GM12878 (cell line): ENCODE results near the gene KLF15. TPM values are rescaled to one million over a fixed set of nuclear protein-coding genes. Genes with fewer than 3 reads are reported as not detected.

Experiments used
- ATAC-seq: fragments of 200-7000 bp; cut with Tn5 transposase; 3 replicates; pipeline ENCODE4 v1.9.1; 2020; ENCODE audit warnings: mild to moderate bottlenecking, moderate library complexity
- BruUV-seq: library from RNA; stranded (reverse); fragments of 400-500 nt; replicated peaks from 2 replicates; lab custom pipeline; 2021; lab: Mats Ljungman, UMichigan
- CTCF ChIA-PET: fragments of 300-600 bp; sonication (Branson Sonifier 250); formaldehyde crosslinking; extraction: SDS; loops from one replicate; lab custom pipeline; 2021; ENCODE audit warnings: inconsistent platforms; lab: Yijun Ruan, JAX
- POLR2A ChIA-PET: fragments of 350-600 bp; formaldehyde crosslinking; extraction: SDS; loops from one replicate; lab custom pipeline; 2021; ENCODE audit warnings: inconsistent platforms; lab: Charles Lee
- RAD21 ChIA-PET: fragments of 300-600 bp; sonication (Branson Sonifier 250); formaldehyde crosslinking; loops from one replicate; lab custom pipeline; 2023; ENCODE audit warnings: antibody characterized with exemption; ENCODE audit not compliant: unreplicated experiment; lab: Charles Lee
- SMC1A ChIA-PET: fragments of 300-600 bp; sonication (Branson Sonifier 250); formaldehyde crosslinking; loops from one replicate; lab custom pipeline; 2023; ENCODE audit not compliant: unreplicated experiment, uncharacterized antibody; lab: Charles Lee
- DNase-seq: peaks from one replicate; pipeline ENCODE4 v3.0.0-alpha.2; 2011; ENCODE audit warnings: low read depth, low spot score
- FAIRE-seq: peaks from 3 replicates; lab custom pipeline; 2011; peaks lifted over from hg19 to GRCh38; lab: Jason Lieb, UNC
- H2AFZ ChIP-seq: 2 replicates; pipeline ENCODE4 v1.6.0; 2011; ENCODE audit warnings: low read depth, low read length, control low read depth; ENCODE audit not compliant: control insufficient read depth
- H3K27ac ChIP-seq: 2 replicates; pipeline ENCODE4 v1.5.1; 2011; ENCODE audit warnings: control low read depth; ENCODE audit not compliant: control insufficient read depth, insufficient read depth
- H3K27me3 ChIP-seq, 2 experiments: replicated peaks in 1 of 2; 2 replicates each; pipeline versions ENCODE4 v1.6.0 to v1.6.1; 2011; ENCODE audit warnings: low read length in 1 of 2; ENCODE audit not compliant: control insufficient read depth in 2 of 2, insufficient read depth in 2 of 2
- H3K36me3 ChIP-seq, 2 experiments: 2 replicates each; pipeline ENCODE4 v1.5.1; 2011; ENCODE audit warnings: low read length in 1 of 2; ENCODE audit not compliant: control insufficient read depth in 2 of 2, insufficient read depth in 2 of 2
- H3K4me1 ChIP-seq: 2 replicates; pipeline ENCODE4 v1.6.1; 2011; ENCODE audit warnings: mild to moderate bottlenecking, low read length, moderate library complexity, mixed read lengths; ENCODE audit not compliant: control insufficient read depth, insufficient read depth
- H3K4me2 ChIP-seq: 2 replicates; pipeline ENCODE4 v1.6.0; 2011; ENCODE audit warnings: control low read depth; ENCODE audit not compliant: control insufficient read depth, insufficient read depth
- H3K4me3 ChIP-seq: fragments of 200-600 bp; sonication (generic); 2 replicates; pipeline ENCODE4 v1.5.1; 2016
- H3K79me2 ChIP-seq: 2 replicates; pipeline ENCODE4 v1.6.0; 2011; ENCODE audit warnings: low read length; ENCODE audit not compliant: control insufficient read depth, insufficient read depth
- H3K9ac ChIP-seq: 2 replicates; pipeline ENCODE4 v1.8.0; 2011; ENCODE audit warnings: low read length, control low read depth, mixed read lengths; ENCODE audit not compliant: control insufficient read depth, insufficient read depth
- H3K9me3 ChIP-seq: replicated peaks from 3 replicates; pipeline ENCODE4 v1.5.1; 2011; ENCODE audit warnings: mild to moderate bottlenecking, low read length; ENCODE audit not compliant: control insufficient read depth, insufficient read depth
- H4K20me1 ChIP-seq: 2 replicates; pipeline ENCODE4 v1.6.0; 2011; ENCODE audit not compliant: control insufficient read depth, insufficient read depth
- BHLHE40 ChIP-seq, 2 experiments: fragments of 450-650 bp in 1 of 2; IDR thresholded peaks; 2 replicates each; pipeline ENCODE4 v1.6.1; 2011 to 2017; ENCODE audit warnings: low read depth in 2 of 2, borderline replicate concordance in 1 of 2, improper control_type of control experiment in 1 of 2, low read length in 1 of 2, mild to moderate bottlenecking in 1 of 2
- BRCA1 ChIP-seq: IDR thresholded peaks from 2 replicates; pipeline ENCODE4 v1.6.1; 2011; ENCODE audit warnings: low read depth, low read length, improper control_type of control experiment
- EZH2 ChIP-seq: IDR thresholded peaks from 2 replicates; pipeline ENCODE4 v1.6.1; 2012; ENCODE audit warnings: low read depth, mild to moderate bottlenecking, control low read depth, inconsistent platforms, low read length, borderline replicate concordance; ENCODE audit not compliant: control insufficient read depth
- FOS ChIP-seq: IDR thresholded peaks from 3 replicates; pipeline ENCODE4 v1.6.1; 2011; ENCODE audit warnings: borderline replicate concordance; ENCODE audit not compliant: insufficient read length; ENCODE audit errors: extremely low read depth
- HDGF ChIP-seq: fragments of 450-650 bp; IDR thresholded peaks from 2 replicates; pipeline ENCODE4 v1.6.1; 2016; ENCODE audit warnings: antibody characterized with exemption
- JUNB ChIP-seq: IDR thresholded peaks from 2 replicates; pipeline ENCODE4 v1.6.1; 2016; ENCODE audit warnings: antibody characterized with exemption, mild to moderate bottlenecking
- LARP7 ChIP-seq: fragments of 450-650 bp; IDR thresholded peaks from 2 replicates; pipeline ENCODE4 v1.6.1; 2017; ENCODE audit warnings: mild to moderate bottlenecking
- NFYA ChIP-seq: IDR thresholded peaks from 2 replicates; pipeline ENCODE4 v1.6.1; 2011; ENCODE audit warnings: low read depth, mild to moderate bottlenecking, low read length, improper control_type of control experiment, borderline replicate concordance
- POU2F2 ChIP-seq: IDR thresholded peaks from 3 replicates; pipeline ENCODE4 v1.6.1; 2011; ENCODE audit warnings: low read depth, mild to moderate bottlenecking, low read length, borderline replicate concordance
- RCOR1 ChIP-seq: conservative IDR thresholded peaks from 2 replicates; pipeline ENCODE4 v1.6.1; 2012; ENCODE audit warnings: low read depth, low read length, improper control_type of control experiment
- RFX5 ChIP-seq: IDR thresholded peaks from 2 replicates; pipeline ENCODE4 v1.6.1; 2011; ENCODE audit warnings: low read depth, low read length, improper control_type of control experiment
- SIN3A ChIP-seq: IDR thresholded peaks from 2 replicates; pipeline ENCODE4 v1.6.1; 2012; ENCODE audit warnings: low read depth, low read length, improper control_type of control experiment
- SREBF1 ChIP-seq: IDR thresholded peaks from 2 replicates; pipeline ENCODE4 v1.6.1; 2012; ENCODE audit warnings: mild to moderate bottlenecking, low read length
- ZNF24 ChIP-seq: fragments of 450-650 bp; IDR thresholded peaks from 2 replicates; pipeline ENCODE4 v1.6.1; 2017; ENCODE audit warnings: antibody characterized with exemption, mild to moderate bottlenecking
- WGBS: methylation state at CpG from one replicate; pipeline ENCODE4 v1.1.6; 2016; ENCODE audit warnings: low lambda C conversion rate; ENCODE audit not compliant: insufficient replicate concordance, insufficient coverage; ENCODE audit errors: missing lambda C conversion rate; 5-methylcytosine and 5-hydroxymethylcytosine counted together
- in situ Hi-C: fragments of 300-500 bp; cut with MboI; formaldehyde crosslinking; loops from 9 replicates; pipeline ENCODE4 v1.14.3; 2018; ENCODE audit warnings: mixed read lengths
- intact Hi-C: fragments of 100-400 bp; cut with micrococcal nuclease; formaldehyde crosslinking; loops from one replicate; pipeline ENCODE4 v1.14.2; 2022; ENCODE audit not compliant: unreplicated experiment
- polyA plus RNA-seq, 11 experiments: library from polyadenylated mRNA; depleted of rRNA in 4 of 11; unstranded in 6 of 11; stranded (reverse) in 5 of 11; fragments of >200 nt; fragmentation: Nextera tagmentation in 4 of 11; fragmentation: Illumina TruSeq in 1 of 11; extraction: Ambion mirVana in 4 of 11; extraction: Trizol in 1 of 11; gene quantifications; 1 replicate in 1 of 11; 2 replicates in 10 of 11; pipeline versions ENCODE4 v1.2.1 to v1.2.3, GENCODE V29; 2011 to 2016; ENCODE audit warnings: inconsistent platforms in 2 of 11, missing spikeins in 2 of 11, low read depth in 1 of 11
- total RNA-seq, 4 experiments: library from RNA; depleted of rRNA in 3 of 4; stranded (reverse); fragments of >200 nt in 3 of 4; fragmentation: Illumina TruSeq in 1 of 4; extraction: Trizol in 1 of 4; gene quantifications; 2 replicates each; pipeline versions ENCODE4 v1.2.1 to v1.2.3, GENCODE V29; 2013 to 2021
- TF ChIP-seq, protein P1 (sequence below): fragments of 450-650 bp; IDR thresholded peaks from 2 replicates; pipeline ENCODE4 v1.6.1; 2017; ENCODE audit warnings: borderline replicate concordance

Gene KLF15
- total and polyA plus RNA-seq, 10 of the 15 experiments (the other 5 are each of a cell fraction or from before 2014, with no cell fraction given), result 0.15 TPM; not detected in 9

GRCh38 chr3:126355251-126355650 lies 2.0 kb downstream of the KLF15 start:
- H2AFZ ChIP-seq, result no peak overlapping the region
- no peaks in the 10 kb centered on the region for H3K9me3 ChIP-seq
- H3K9ac ChIP-seq, result no peak overlapping the region
- no peaks in the 10 kb centered on the region for H3K79me2 ChIP-seq
- CTCF ChIA-PET, result no interaction called here
- no peak overlapping the region for H3K4me2 ChIP-seq
- 0% methylated on average over 3 of the region's 3 CpGs for WGBS
- RAD21 ChIA-PET, result no interaction called here
- no peak for TF ChIP-seq BRCA1
- no peak for TF ChIP-seq ZNF24
- no peak for TF ChIP-seq FOS
- TF ChIP-seq SIN3A, result no peak
- no peak for TF ChIP-seq POU2F2
- TF ChIP-seq, all 136 proteins: peak for 0
- H3K27me3 ChIP-seq, result peaks cover 12 to 23% of the 10 kb centered on the region in 2 experiments
- H3K27ac ChIP-seq, result no peak overlapping the region
- intact Hi-C loops, result no loop called here
- no peaks in the 10 kb centered on the region for H3K4me1 ChIP-seq
- ChIA-PET SMC1A (no interaction called here), POLR2A (no interaction called here)
- no TSS peak for BruUV-seq
- no peaks in the 10 kb centered on the region for H3K36me3 ChIP-seq
- H4K20me1 ChIP-seq, result no peaks in the 10 kb centered on the region
- no peak for DNase-seq
- in situ Hi-C loops, result no loop called here
- FAIRE-seq, result no peak
- H3K4me3 ChIP-seq, result no peak overlapping the region
- no peak for ATAC-seq

GRCh38 chr3:126354776-126355175 lies 2.4 kb downstream of the KLF15 start:
- Histone ChIP-seq H3K36me3 (no peaks in the 10 kb centered on the region), H2AFZ (no peak overlapping the region), H4K20me1 (no peaks in the 10 kb centered on the region), H3K27ac (no peak overlapping the region), H3K4me3 (no peak overlapping the region), H3K79me2 (no peaks in the 10 kb centered on the region), H3K9ac (no peak overlapping the region), H3K9me3 (no peaks in the 10 kb centered on the region), H3K4me2 (no peak overlapping the region), H3K4me1 (no peaks in the 10 kb centered on the region), H3K27me3 (peaks cover 11 to 23% of the 10 kb centered on the region in 2 experiments)
- TF ChIP-seq RCOR1 (no peak), EZH2 (no peak), SREBF1 (no peak), RFX5 (no peak), LARP7 (no peak), JUNB (no peak), NFYA (no peak), HDGF (no peak), BHLHE40 (IDR thresholded peaks at IDR 0.05; ENCODE audit: borderline replicate concordance in 1 of 2, low read depth in 2 of 2, low read length in 1 of 2) (no peak)
- TF ChIP-seq, protein P1, sequence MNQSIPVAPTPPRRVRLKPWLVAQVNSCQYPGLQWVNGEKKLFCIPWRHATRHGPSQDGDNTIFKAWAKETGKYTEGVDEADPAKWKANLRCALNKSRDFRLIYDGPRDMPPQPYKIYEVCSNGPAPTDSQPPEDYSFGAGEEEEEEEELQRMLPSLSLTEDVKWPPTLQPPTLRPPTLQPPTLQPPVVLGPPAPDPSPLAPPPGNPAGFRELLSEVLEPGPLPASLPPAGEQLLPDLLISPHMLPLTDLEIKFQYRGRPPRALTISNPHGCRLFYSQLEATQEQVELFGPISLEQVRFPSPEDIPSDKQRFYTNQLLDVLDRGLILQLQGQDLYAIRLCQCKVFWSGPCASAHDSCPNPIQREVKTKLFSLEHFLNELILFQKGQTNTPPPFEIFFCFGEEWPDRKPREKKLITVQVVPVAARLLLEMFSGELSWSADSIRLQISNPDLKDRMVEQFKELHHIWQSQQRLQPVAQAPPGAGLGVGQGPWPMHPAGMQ, result no peak
- ChIA-PET SMC1A (interaction anchor here (1.0 kb wide), 1 partner anchor 109 kb away, joined by 3 read pairs; no protein-coding TSS in a partner anchor), RAD21 (no interaction called here), CTCF (no interaction called here), POLR2A (no interaction called here)
- 38% methylated on average over 7 of the region's 7 CpGs for WGBS
- intact Hi-C loops (no loop called here), in situ Hi-C loops (no loop called here)
- no TSS peak for BruUV-seq
- ATAC-seq (no peak), FAIRE-seq (no peak), DNase-seq (no peak)
